ENCODE measurements around the gene MED13L.

DNA sequence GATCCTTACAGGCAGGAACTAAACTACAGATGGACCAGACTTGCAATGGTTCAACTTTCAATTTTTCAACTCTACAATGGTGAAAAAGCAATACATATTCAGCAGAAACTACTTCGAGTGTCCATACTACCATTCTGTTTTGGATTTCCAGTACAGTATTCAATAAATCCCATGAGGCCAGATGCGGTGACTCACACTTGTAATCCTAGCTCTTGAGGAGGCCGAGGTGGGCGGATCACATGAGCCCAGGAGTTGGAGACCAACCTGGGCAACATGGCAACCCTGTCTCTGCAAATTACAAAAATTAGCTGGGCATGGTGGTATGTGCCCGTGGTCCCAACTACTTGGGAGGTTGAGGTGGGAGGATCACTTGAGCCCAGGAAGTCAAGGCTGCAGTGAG is 336.1 kb downstream of the MED13L start:
- TF ChIP-seq, protein P1, sequence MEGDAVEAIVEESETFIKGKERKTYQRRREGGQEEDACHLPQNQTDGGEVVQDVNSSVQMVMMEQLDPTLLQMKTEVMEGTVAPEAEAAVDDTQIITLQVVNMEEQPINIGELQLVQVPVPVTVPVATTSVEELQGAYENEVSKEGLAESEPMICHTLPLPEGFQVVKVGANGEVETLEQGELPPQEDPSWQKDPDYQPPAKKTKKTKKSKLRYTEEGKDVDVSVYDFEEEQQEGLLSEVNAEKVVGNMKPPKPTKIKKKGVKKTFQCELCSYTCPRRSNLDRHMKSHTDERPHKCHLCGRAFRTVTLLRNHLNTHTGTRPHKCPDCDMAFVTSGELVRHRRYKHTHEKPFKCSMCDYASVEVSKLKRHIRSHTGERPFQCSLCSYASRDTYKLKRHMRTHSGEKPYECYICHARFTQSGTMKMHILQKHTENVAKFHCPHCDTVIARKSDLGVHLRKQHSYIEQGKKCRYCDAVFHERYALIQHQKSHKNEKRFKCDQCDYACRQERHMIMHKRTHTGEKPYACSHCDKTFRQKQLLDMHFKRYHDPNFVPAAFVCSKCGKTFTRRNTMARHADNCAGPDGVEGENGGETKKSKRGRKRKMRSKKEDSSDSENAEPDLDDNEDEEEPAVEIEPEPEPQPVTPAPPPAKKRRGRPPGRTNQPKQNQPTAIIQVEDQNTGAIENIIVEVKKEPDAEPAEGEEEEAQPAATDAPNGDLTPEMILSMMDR (optimal IDR thresholded peaks at IDR 0.05 in 1 of 3, IDR thresholded peaks at IDR 0.05 in 1 of 3, conservative IDR thresholded peaks at IDR 0.05 in 1 of 3; ENCODE audit: extremely low read depth in 1 of 3, insufficient read depth in 2 of 3, low read length in 3 of 3), result no peak
- no peak for TF ChIP-seq EZH2 (IDR thresholded peaks at IDR 0.05; ENCODE audit: low read length)

All from keratinocyte (primary cell).